ENCODE data around the gene SLC7A14.

DNA sequence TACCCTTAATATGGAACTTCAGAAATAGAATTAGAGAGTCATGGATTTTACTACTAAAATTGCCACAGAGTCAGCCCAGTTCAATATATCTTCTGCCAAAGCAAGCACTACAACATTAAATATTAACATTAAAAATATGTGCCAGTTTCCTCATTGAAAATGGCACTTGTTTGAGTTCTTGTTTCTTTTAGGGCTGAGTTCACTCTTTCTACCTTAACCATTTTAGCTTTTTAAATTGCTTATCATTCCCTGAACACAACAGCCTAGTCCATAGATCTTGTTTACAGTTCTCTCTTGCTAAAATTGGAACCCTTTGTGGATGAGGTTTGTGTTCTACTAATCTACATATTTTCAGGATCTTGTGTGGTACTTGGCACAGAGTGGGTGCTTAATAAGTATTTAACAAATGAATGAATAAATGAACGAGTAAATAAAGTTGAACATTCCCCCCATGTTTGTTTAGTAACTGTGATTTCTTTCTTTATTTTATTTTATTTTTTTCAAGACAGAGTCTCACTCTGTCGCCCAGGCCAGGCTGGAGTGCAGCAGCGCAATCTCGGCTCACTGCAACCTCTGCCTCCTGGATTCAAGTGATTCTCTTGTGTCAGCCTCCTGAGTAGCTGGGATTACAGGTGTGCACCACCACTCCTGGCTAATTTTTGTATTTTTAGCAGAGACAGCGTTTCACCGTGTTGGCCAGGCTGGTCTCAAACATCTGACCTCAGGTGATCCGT lies 46.0 kb upstream of the SLC7A14 start:
- TF ChIP-seq TCF3 (IDR thresholded peaks at IDR 0.05; ENCODE audit: borderline replicate concordance, insufficient read depth, low read depth, low read length) (no peak), CHD4 (IDR thresholded peaks at IDR 0.05) (no peak), MYC (IDR thresholded peaks at IDR 0.05; ENCODE audit: insufficient read depth, insufficient read length, insufficient replicate concordance, low read length, severe bottlenecking) (no peak), POLR2A (IDR thresholded peaks at IDR 0.05; ENCODE audit: low read depth, low read length) (no peak), SMAD1 (IDR thresholded peaks at IDR 0.05; ENCODE audit: low read depth, partially characterized antibody) (no peak), CTCF (IDR thresholded peaks at IDR 0.05 in 2 of 3, conservative IDR thresholded peaks at IDR 0.05 in 1 of 3; ENCODE audit: control insufficient read depth in 2 of 3, extremely low read depth in 1 of 3, insufficient read depth in 1 of 3, low read depth in 3 of 3, low read length in 3 of 3) (no peak), EZH2 (IDR thresholded peaks at IDR 0.05; ENCODE audit: borderline replicate concordance, control insufficient read depth, low read depth, low read length) (no peak), SMAD5 (IDR thresholded peaks at IDR 0.05; ENCODE audit: low read depth) (no peak)
- TF ChIP-seq, protein P1, sequence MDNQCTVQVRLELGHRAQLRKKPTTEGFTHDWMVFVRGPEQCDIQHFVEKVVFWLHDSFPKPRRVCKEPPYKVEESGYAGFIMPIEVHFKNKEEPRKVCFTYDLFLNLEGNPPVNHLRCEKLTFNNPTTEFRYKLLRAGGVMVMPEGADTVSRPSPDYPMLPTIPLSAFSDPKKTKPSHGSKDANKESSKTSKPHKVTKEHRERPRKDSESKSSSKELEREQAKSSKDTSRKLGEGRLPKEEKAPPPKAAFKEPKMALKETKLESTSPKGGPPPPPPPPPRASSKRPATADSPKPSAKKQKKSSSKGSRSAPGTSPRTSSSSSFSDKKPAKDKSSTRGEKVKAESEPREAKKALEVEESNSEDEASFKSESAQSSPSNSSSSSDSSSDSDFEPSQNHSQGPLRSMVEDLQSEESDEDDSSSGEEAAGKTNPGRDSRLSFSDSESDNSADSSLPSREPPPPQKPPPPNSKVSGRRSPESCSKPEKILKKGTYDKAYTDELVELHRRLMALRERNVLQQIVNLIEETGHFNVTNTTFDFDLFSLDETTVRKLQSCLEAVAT (IDR thresholded peaks at IDR 0.05): no peak
